Endodermal cell (in vitro differentiated cells): ENCODE results near the gene FAM72A. TPM values are rescaled to one million over a fixed set of nuclear protein-coding genes. Genes with fewer than 3 reads are reported as not detected.
A peak's percentile ranks its signal among the peaks of the same experiment; 100 is the strongest.
"Not testable (repeated sequence)": the region's sequence is repeated elsewhere in the genome, so short reads cannot be mapped to it uniquely, and the experiment has no call there.

ENCODE experiments used
- DNase-seq: peaks from one replicate; pipeline ENCODE4 v3.0.0-alpha.2; 2017
- H3K27ac ChIP-seq: 2 replicates; pipeline ENCODE4 v1.5.1; 2013; ENCODE audit warnings: mild to moderate bottlenecking, low read depth, low read length, moderate library complexity
- H3K27me3 ChIP-seq: 2 replicates; pipeline ENCODE4 v1.6.1; 2013; ENCODE audit warnings: mild to moderate bottlenecking, low read length, moderate library complexity; ENCODE audit not compliant: insufficient read depth, control insufficient read depth, poor library complexity, severe bottlenecking
- H3K36me3 ChIP-seq: 2 replicates; pipeline ENCODE4 v1.7.0; 2013; ENCODE audit warnings: mild to moderate bottlenecking, low read length, moderate library complexity; ENCODE audit not compliant: control insufficient read depth, insufficient read depth
- H3K4me1 ChIP-seq: one replicate; pipeline ENCODE4 v1.7.0; 2013; ENCODE audit warnings: low read length; ENCODE audit not compliant: control insufficient read depth, insufficient read depth
- H3K4me3 ChIP-seq: 2 replicates; pipeline ENCODE4 v1.5.1; 2013; ENCODE audit warnings: mild to moderate bottlenecking, low read length, moderate library complexity
- H3K9ac ChIP-seq: 2 replicates; pipeline ENCODE4 v1.6.1; 2013; ENCODE audit warnings: mild to moderate bottlenecking, low read length, moderate library complexity; ENCODE audit not compliant: poor library complexity, severe bottlenecking; ENCODE audit errors: extremely low read depth
- H3K9me3 ChIP-seq: 2 replicates; pipeline ENCODE4 v1.6.1; 2013; ENCODE audit warnings: mild to moderate bottlenecking, low read length, moderate library complexity; ENCODE audit not compliant: control insufficient read depth
- H3K27ac Mint-ChIP-seq: 2 replicates; pipeline ENCODE4 v1.8.0; 2020; ENCODE audit warnings: mixed read lengths
- H3K27me3 Mint-ChIP-seq: 2 replicates; pipeline ENCODE4 v1.8.0; 2021; ENCODE audit warnings: mild to moderate bottlenecking, mixed read lengths; ENCODE audit not compliant: insufficient read depth
- H3K36me3 Mint-ChIP-seq: 2 replicates; pipeline ENCODE4 v1.8.0; 2020; ENCODE audit warnings: low read depth, mixed read lengths
- H3K4me1 Mint-ChIP-seq: 2 replicates; pipeline ENCODE4 v1.8.0; 2020; ENCODE audit warnings: mixed read lengths
- H3K4me3 Mint-ChIP-seq: 2 replicates; pipeline ENCODE4 v1.8.0; 2020; ENCODE audit warnings: mild to moderate bottlenecking, moderate library complexity, mixed read lengths
- H3K9me3 Mint-ChIP-seq: 2 replicates; pipeline ENCODE4 v1.8.0; 2020; ENCODE audit warnings: mild to moderate bottlenecking, mixed read lengths
- CTCF ChIP-seq: fragments of 200-600 bp; sonication (generic); conservative IDR thresholded peaks from 2 replicates; pipeline ENCODE4 v1.5.0; 2021; ENCODE audit warnings: antibody characterized with exemption, mild to moderate bottlenecking
- whole genome bisulfite sequencing, 2 experiments: methylation state at CpG; one replicate each; pipeline versions ENCODE4 v1.1.5 to v1.1.7; 2013; ENCODE audit warnings: missing lambda C conversion rate in 2 of 2, mixed read lengths in 1 of 2; ENCODE audit not compliant: insufficient coverage in 1 of 2, insufficient read length in 1 of 2; 5-methylcytosine and 5-hydroxymethylcytosine counted together
- total RNA-seq, 2 donors: library from RNA; stranded (reverse); fragmentation: NEBNext Ultra II Directional in 1 of 2; extraction: Animal tissue kit (Norgen Biotek cat#: 25700) in 1 of 2; gene quantifications; 2 replicates in 1 of 2; 3 replicates in 1 of 2; pipeline ENCODE4 v1.2.1, GENCODE V29; 2021

Gene FAM72A
- total RNA-seq, 2 donors from 2014 or later: 8.4 to 16.4 TPM

DNA sequence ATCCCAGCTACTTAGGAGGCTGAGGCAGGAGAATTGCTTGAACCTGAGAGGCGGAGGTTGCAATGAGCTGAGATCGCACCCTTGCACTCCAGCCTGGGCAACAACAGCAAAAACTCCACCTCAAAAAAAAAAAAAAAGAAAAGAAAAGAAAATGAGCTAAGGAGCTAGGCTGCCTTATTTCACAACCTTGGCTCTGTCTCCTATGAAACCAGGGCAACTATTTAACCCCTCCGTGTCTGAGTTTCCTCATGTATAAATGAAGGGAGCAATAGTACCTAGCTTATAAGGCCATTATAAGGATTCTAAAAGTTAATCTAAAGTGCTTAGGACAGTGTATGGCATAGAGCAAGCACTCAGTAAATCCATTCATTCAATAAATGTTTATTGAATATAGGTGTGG is 32.8 kb downstream of the FAM72A start:
- H3K36me3 ChIP-seq, DNase-seq, H3K27ac Mint-ChIP-seq, H3K4me3 ChIP-seq, H3K9me3 ChIP-seq, H3K4me1 ChIP-seq, H3K27ac ChIP-seq, H3K27me3 Mint-ChIP-seq, H3K9me3 Mint-ChIP-seq, H3K27me3 ChIP-seq, H3K36me3 Mint-ChIP-seq, H3K9ac ChIP-seq, H3K4me1 Mint-ChIP-seq, H3K4me3 Mint-ChIP-seq: not testable (repeated sequence)
- 75% methylated on average over 1 of the region's 3 CpGs; no CpG with 5 or more reads in 1 of the 2 experiments for WGBS, 2 experiments

DNA sequence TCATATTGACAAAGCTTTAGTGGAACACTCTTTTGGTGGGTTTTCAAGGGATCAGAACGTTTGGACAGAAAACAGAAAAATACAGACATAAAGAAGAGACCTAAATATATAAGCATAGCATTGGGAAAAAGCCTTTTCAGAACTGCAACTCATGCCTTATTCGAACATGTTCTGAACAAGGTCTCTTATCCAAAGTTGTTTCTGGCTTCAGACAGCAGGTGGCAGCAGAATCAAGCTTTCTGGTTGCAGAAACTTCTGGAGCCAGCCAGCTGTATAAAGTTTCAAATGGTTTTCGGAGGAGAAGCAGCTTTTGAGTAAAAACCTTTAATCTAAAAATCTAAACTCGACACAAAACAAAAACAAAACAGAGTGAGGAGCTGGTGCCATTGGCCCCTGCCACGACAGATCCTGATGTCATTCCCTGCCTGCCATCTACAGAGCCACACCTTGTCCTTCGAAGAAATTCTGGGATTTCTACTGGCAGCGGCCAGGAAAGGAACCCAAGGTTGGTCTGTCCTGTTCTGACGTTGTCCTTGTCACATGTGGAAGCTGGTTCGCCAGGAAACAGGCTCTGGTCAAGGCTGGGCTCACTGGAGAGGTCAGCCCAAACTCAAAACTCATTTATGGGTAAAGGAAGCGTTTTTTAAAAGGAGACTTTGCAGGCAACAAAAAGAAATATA is 35.1 kb downstream of the FAM72A start:
- H3K27ac ChIP-seq, H3K27me3 Mint-ChIP-seq, H3K4me1 ChIP-seq, H3K9me3 Mint-ChIP-seq, H3K36me3 Mint-ChIP-seq, H3K9ac ChIP-seq, H3K4me3 ChIP-seq, H3K9me3 ChIP-seq, DNase-seq, H3K4me3 Mint-ChIP-seq, H3K27me3 ChIP-seq, H3K4me1 Mint-ChIP-seq, H3K36me3 ChIP-seq, H3K27ac Mint-ChIP-seq: not testable (repeated sequence)
- peak; percentile 51 for TF ChIP-seq CTCF
- WGBS, 2 experiments: 67% methylated on average over 2 of the region's 10 CpGs; no CpG with 5 or more reads in 1 of the 2 experiments

GRCh38 chr1:206145771-206146290 is 56.8 kb downstream of the FAM72A start:
- no peaks in the 10 kb centered on the region for H3K27me3 Mint-ChIP-seq
- no peaks in the 10 kb centered on the region for H3K36me3 ChIP-seq
- no peaks in the 10 kb centered on the region for H3K4me1 ChIP-seq
- no peaks in the 10 kb centered on the region for H3K9me3 Mint-ChIP-seq
- H3K27ac Mint-ChIP-seq: no peak overlapping the region
- no peak overlapping the region for H3K27ac ChIP-seq
- no peaks in the 10 kb centered on the region for H3K9me3 ChIP-seq
- no peaks in the 10 kb centered on the region for H3K4me1 Mint-ChIP-seq
- no peaks in the 10 kb centered on the region for H3K36me3 Mint-ChIP-seq
- H3K9ac ChIP-seq: no peak overlapping the region
- DNase-seq: no peak
- no peak overlapping the region for H3K4me3 ChIP-seq
- H3K4me3 Mint-ChIP-seq: no peak overlapping the region
- WGBS, 2 experiments: 20 to 84% methylated on average over 2 to 3 of the region's 3 CpGs
- TF ChIP-seq CTCF: no peak
- H3K27me3 ChIP-seq: peaks cover 7% of the 10 kb centered on the region
